Measurements from ENCODE around the gene INHBB. TPM values are rescaled to one million over a fixed set of nuclear protein-coding genes. Genes with fewer than 3 reads are reported as not detected.

Gene INHBB
- polyA plus RNA-seq, 2 of the 4 experiments (the other 2 are of a cell fraction), result 7.2 to 25.3 TPM

DNA sequence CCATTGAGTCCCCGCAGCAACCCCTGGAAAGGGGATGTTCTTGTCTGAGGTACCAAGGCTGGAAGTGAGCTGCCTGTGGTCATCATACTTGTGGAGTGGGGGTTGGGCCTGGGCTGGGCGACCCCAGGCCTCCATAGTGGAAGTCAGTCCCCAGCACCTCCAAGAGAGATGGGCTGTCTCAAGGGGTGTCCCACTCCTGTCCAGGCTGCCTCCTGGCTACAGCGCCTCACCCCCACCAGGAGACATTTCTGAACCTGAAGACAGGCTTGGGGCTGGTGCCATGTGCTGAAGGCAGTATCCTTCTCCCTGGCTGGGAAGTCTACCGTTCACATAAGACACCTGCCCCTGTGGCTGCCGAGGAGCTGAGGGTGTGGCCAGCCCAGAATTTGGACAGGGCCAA is 28.9 kb downstream of the INHBB start:
- POLR2A ChIA-PET, result no interaction called here
- no peak for FAIRE-seq
- H3K27ac ChIP-seq, result no peak overlapping the region
- H3K4me3 ChIP-seq, result no peak overlapping the region
- 79% methylated on average over 4 of the region's 5 CpGs for WGBS (ENCODE audit: missing lambda C conversion rate)
- ATAC-seq, result no peak; a peak in 2 of 6 replicates
- H3K9me3 ChIP-seq, result no peaks in the 10 kb centered on the region
- CTCF ChIA-PET, result interaction anchor here (0.7 kb wide), 1 partner anchor 32 kb away, joined by 3 read pairs; no protein-coding TSS in a partner anchor
- no peak overlapping the region for H3K4me2 ChIP-seq
- TF ChIP-seq ZFP36 (IDR thresholded peaks at IDR 0.05; ENCODE audit: borderline replicate concordance, partially characterized antibody) (no peak), MAZ (IDR thresholded peaks at IDR 0.05; ENCODE audit: borderline replicate concordance, low read depth, low read length) (no peak), TP53 (CRISPR knock-in tag; IDR thresholded peaks at IDR 0.05) (no peak), HOXB5 (CRISPR knock-in tag; IDR thresholded peaks at IDR 0.05) (no peak), HDAC2 (IDR thresholded peaks at IDR 0.05) (no peak), JUNB (IDR thresholded peaks at IDR 0.05) (no peak), RAD21 (conservative IDR thresholded peaks at IDR 0.05 in 1 of 2, IDR thresholded peaks at IDR 0.05 in 1 of 2) (no peak), SMC3 (IDR thresholded peaks at IDR 0.05) (no peak), FOSB (CRISPR knock-in tag; IDR thresholded peaks at IDR 0.05) (no peak), HEYL (CRISPR knock-in tag; IDR thresholded peaks at IDR 0.05) (no peak), RNF2 (IDR thresholded peaks at IDR 0.05; ENCODE audit: borderline replicate concordance, low read depth) (no peak)
- TF ChIP-seq, protein P1, sequence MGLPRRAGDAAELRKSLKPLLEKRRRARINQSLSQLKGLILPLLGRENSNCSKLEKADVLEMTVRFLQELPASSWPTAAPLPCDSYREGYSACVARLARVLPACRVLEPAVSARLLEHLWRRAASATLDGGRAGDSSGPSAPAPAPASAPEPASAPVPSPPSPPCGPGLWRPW (IDR thresholded peaks at IDR 0.05), result no peak
- TF ChIP-seq, protein P2, sequence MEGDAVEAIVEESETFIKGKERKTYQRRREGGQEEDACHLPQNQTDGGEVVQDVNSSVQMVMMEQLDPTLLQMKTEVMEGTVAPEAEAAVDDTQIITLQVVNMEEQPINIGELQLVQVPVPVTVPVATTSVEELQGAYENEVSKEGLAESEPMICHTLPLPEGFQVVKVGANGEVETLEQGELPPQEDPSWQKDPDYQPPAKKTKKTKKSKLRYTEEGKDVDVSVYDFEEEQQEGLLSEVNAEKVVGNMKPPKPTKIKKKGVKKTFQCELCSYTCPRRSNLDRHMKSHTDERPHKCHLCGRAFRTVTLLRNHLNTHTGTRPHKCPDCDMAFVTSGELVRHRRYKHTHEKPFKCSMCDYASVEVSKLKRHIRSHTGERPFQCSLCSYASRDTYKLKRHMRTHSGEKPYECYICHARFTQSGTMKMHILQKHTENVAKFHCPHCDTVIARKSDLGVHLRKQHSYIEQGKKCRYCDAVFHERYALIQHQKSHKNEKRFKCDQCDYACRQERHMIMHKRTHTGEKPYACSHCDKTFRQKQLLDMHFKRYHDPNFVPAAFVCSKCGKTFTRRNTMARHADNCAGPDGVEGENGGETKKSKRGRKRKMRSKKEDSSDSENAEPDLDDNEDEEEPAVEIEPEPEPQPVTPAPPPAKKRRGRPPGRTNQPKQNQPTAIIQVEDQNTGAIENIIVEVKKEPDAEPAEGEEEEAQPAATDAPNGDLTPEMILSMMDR (IDR thresholded peaks at IDR 0.05), result no peak
- TF ChIP-seq, protein P3, sequence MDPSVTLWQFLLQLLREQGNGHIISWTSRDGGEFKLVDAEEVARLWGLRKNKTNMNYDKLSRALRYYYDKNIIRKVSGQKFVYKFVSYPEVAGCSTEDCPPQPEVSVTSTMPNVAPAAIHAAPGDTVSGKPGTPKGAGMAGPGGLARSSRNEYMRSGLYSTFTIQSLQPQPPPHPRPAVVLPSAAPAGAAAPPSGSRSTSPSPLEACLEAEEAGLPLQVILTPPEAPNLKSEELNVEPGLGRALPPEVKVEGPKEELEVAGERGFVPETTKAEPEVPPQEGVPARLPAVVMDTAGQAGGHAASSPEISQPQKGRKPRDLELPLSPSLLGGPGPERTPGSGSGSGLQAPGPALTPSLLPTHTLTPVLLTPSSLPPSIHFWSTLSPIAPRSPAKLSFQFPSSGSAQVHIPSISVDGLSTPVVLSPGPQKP (IDR thresholded peaks at IDR 0.05; ENCODE audit: low read depth, low read length), result no peak
- TF ChIP-seq, protein P4, sequence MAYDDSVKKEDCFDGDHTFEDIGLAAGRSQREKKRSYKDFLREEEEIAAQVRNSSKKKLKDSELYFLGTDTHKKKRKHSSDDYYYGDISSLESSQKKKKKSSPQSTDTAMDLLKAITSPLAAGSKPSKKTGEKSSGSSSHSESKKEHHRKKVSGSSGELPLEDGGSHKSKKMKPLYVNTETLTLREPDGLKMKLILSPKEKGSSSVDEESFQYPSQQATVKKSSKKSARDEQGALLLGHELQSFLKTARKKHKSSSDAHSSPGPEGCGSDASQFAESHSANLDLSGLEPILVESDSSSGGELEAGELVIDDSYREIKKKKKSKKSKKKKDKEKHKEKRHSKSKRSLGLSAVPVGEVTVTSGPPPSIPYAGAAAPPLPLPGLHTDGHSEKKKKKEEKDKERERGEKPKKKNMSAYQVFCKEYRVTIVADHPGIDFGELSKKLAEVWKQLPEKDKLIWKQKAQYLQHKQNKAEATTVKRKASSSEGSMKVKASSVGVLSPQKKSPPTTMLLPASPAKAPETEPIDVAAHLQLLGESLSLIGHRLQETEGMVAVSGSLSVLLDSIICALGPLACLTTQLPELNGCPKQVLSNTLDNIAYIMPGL (CRISPR knock-in tag; IDR thresholded peaks at IDR 0.05; ENCODE audit: borderline replicate concordance), result no peak
- TF ChIP-seq, protein P5, sequence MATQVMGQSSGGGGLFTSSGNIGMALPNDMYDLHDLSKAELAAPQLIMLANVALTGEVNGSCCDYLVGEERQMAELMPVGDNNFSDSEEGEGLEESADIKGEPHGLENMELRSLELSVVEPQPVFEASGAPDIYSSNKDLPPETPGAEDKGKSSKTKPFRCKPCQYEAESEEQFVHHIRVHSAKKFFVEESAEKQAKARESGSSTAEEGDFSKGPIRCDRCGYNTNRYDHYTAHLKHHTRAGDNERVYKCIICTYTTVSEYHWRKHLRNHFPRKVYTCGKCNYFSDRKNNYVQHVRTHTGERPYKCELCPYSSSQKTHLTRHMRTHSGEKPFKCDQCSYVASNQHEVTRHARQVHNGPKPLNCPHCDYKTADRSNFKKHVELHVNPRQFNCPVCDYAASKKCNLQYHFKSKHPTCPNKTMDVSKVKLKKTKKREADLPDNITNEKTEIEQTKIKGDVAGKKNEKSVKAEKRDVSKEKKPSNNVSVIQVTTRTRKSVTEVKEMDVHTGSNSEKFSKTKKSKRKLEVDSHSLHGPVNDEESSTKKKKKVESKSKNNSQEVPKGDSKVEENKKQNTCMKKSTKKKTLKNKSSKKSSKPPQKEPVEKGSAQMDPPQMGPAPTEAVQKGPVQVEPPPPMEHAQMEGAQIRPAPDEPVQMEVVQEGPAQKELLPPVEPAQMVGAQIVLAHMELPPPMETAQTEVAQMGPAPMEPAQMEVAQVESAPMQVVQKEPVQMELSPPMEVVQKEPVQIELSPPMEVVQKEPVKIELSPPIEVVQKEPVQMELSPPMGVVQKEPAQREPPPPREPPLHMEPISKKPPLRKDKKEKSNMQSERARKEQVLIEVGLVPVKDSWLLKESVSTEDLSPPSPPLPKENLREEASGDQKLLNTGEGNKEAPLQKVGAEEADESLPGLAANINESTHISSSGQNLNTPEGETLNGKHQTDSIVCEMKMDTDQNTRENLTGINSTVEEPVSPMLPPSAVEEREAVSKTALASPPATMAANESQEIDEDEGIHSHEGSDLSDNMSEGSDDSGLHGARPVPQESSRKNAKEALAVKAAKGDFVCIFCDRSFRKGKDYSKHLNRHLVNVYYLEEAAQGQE (IDR thresholded peaks at IDR 0.05), result no peak
- TF ChIP-seq, protein P6, sequence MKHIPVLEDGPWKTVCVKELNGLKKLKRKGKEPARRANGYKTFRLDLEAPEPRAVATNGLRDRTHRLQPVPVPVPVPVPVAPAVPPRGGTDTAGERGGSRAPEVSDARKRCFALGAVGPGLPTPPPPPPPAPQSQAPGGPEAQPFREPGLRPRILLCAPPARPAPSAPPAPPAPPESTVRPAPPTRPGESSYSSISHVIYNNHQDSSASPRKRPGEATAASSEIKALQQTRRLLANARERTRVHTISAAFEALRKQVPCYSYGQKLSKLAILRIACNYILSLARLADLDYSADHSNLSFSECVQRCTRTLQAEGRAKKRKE (CRISPR knock-in tag; IDR thresholded peaks at IDR 0.05; ENCODE audit: low read depth), result no peak
- no peak for DNase-seq (ENCODE audit: low read depth in 1 of 2, low spot score in 1 of 2)
- no peaks in the 10 kb centered on the region for H3K4me1 ChIP-seq
